Stomach (tissue), 9 donors: Measurements from ENCODE around the gene SPRED3. TPM values are rescaled to one million over a fixed set of nuclear protein-coding genes. Genes with fewer than 3 reads are reported as not detected.
"Not testable (repeated sequence)": the region's sequence is repeated elsewhere in the genome, so short reads cannot be mapped to it uniquely, and the experiment has no call there.

Experiments used
- DNase-seq, 2 donors: peaks; one replicate each; pipeline versions ENCODE4 v3.0.0 to v3.0.0-alpha.2; 2013 to 2019
- H3K27ac ChIP-seq, 5 donors: fragments of 200-600 bp in 4 of 5; sonication (generic) in 4 of 5; one replicate each; pipeline ENCODE4 v1.5.1; 2013 to 2019; ENCODE audit warnings: mild to moderate bottlenecking in 1 of 5, moderate library complexity in 1 of 5
- H3K27me3 ChIP-seq, 3 donors: fragments of 200-600 bp; sonication (generic); one replicate each; pipeline ENCODE4 v1.5.1; 2017 to 2019; ENCODE audit warnings: mixed run types in 1 of 3
- H3K36me3 ChIP-seq, 4 donors: fragments of 200-600 bp; sonication (generic); 1 replicate in 3 of 4; 2 replicates in 1 of 4; pipeline ENCODE4 v1.5.1; 2016 to 2019
- H3K4me1 ChIP-seq, 4 donors: fragments of 200-600 bp; sonication (generic); one replicate each; pipeline ENCODE4 v1.5.1; 2016 to 2019
- H3K4me3 ChIP-seq, 4 donors: fragments of 200-600 bp; sonication (generic) in 3 of 4; one replicate each; pipeline ENCODE4 v1.5.1; 2016 to 2019; ENCODE audit warnings: mild to moderate bottlenecking in 1 of 4
- H3K9me3 ChIP-seq, 4 donors: fragments of 200-600 bp; sonication (generic); one replicate each; pipeline ENCODE4 v1.5.1; 2016 to 2019
- EP300 ChIP-seq: sonication (generic); formaldehyde crosslinking; IDR thresholded peaks from one replicate; pipeline ENCODE4 v1.6.1; 2017; ENCODE audit warnings: antibody characterized with exemption
- POLR2A ChIP-seq, 4 donors: fragments of 450-650 bp; IDR thresholded peaks; one replicate each; pipeline ENCODE4 v1.6.1; 2016; ENCODE audit warnings: antibody characterized with exemption in 4 of 4, control low read depth in 2 of 4, mild to moderate bottlenecking in 1 of 4, moderate library complexity in 1 of 4
- POLR2AphosphoS5 ChIP-seq, 3 donors: sonication (generic); formaldehyde crosslinking; IDR thresholded peaks; one replicate each; pipeline ENCODE4 v1.6.1; 2016; ENCODE audit warnings: antibody characterized with exemption in 3 of 3
- WGBS, 5 donors: extraction: QIAGEN DNeasy Blood & Tissue Kit in 3 of 5; methylation state at CpG; one replicate each; pipeline versions ENCODE4 v1.1.5 to v1.1.7; 2013 to 2018; 5-methylcytosine and 5-hydroxymethylcytosine counted together
- intact Hi-C: fragments of 100-400 bp; cut with DNase I; formaldehyde crosslinking; loops from one replicate; pipeline ENCODE4 v1.15.1; 2023; ENCODE audit warnings: low total_unique reads
- polyA plus RNA-seq, 3 donors: library from polyadenylated mRNA; stranded (reverse); fragments of 200-250 nt; gene quantifications; one replicate each; pipeline ENCODE4 v1.2.3, GENCODE V29; 2013
- total RNA-seq, 5 donors: library from RNA; depleted of rRNA; stranded (reverse); fragments of >200 nt; gene quantifications; one replicate each; pipeline versions ENCODE4 v1.1.0 to v1.2.3, GENCODE V29; 2014 to 2016
- TF ChIP-seq, protein P1 (sequence below), 7 experiments: fragments of 450-650 bp in 4 of 7; fragments of 200-600 bp in 3 of 7; sonication (generic) in 3 of 7; IDR thresholded peaks; one replicate each; pipeline ENCODE4 v1.5.1; 2016 to 2019; ENCODE audit warnings: antibody characterized with exemption in 7 of 7, control low read depth in 2 of 7, mild to moderate bottlenecking in 1 of 7
- donor health status: healthy with polysubstance abuse.
- donor health status: Bipolar disorder and iron deficiency.
- donor health status: healthy.

SPRED3 gene
- total and polyA plus RNA-seq, 8 donors, result 0.12 to 3.6 (median 0.99) TPM; not detected in 4

GRCh38 chr19:38409631-38410133 lies 21.2 kb downstream of the SPRED3 start:
- 45 to 57% (median 53%) methylated on average over 7 of the region's 7 CpGs for WGBS, 5 donors
- no peaks in the 10 kb centered on the region for H3K9me3 ChIP-seq
- peak in 1 of 2 donors; percentile 63 for DNase-seq
- peaks cover 0 to 3% (median 2%) of the 10 kb centered on the region in 4 donors for H3K4me1 ChIP-seq
- H3K36me3 ChIP-seq, result peaks cover 8 to 54% (median 44%) of the 10 kb centered on the region in 4 donors
- TF ChIP-seq EP300 (no peak), POLR2A (IDR thresholded peaks at IDR 0.05) (no peak), POLR2AphosphoS5 (IDR thresholded peaks at IDR 0.05) (no peak)
- TF ChIP-seq, protein P1, sequence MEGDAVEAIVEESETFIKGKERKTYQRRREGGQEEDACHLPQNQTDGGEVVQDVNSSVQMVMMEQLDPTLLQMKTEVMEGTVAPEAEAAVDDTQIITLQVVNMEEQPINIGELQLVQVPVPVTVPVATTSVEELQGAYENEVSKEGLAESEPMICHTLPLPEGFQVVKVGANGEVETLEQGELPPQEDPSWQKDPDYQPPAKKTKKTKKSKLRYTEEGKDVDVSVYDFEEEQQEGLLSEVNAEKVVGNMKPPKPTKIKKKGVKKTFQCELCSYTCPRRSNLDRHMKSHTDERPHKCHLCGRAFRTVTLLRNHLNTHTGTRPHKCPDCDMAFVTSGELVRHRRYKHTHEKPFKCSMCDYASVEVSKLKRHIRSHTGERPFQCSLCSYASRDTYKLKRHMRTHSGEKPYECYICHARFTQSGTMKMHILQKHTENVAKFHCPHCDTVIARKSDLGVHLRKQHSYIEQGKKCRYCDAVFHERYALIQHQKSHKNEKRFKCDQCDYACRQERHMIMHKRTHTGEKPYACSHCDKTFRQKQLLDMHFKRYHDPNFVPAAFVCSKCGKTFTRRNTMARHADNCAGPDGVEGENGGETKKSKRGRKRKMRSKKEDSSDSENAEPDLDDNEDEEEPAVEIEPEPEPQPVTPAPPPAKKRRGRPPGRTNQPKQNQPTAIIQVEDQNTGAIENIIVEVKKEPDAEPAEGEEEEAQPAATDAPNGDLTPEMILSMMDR (IDR thresholded peaks at IDR 0.05), result no peak
- peaks cover 0 to 1% (median 0%) of the 10 kb centered on the region in 3 donors for H3K27me3 ChIP-seq
- intact Hi-C loops, result no loop called here
- no peak overlapping the region for H3K4me3 ChIP-seq
- H3K27ac ChIP-seq, result no peak overlapping the region

- WGBS, 5 donors, result 68 to 76% (median 72%) methylated on average over 6 of the region's 6 CpGs
- H3K27ac ChIP-seq, H3K9me3 ChIP-seq, H3K27me3 ChIP-seq, H3K4me1 ChIP-seq, intact Hi-C loops, DNase-seq, H3K4me3 ChIP-seq: not testable (repeated sequence)
- peaks cover 5 to 48% (median 38%) of the 10 kb centered on the region in 4 donors for H3K36me3 ChIP-seq
These were observed 21.9 kb downstream of the SPRED3 start for GRCh38 chr19:38410407-38410806.

DNA sequence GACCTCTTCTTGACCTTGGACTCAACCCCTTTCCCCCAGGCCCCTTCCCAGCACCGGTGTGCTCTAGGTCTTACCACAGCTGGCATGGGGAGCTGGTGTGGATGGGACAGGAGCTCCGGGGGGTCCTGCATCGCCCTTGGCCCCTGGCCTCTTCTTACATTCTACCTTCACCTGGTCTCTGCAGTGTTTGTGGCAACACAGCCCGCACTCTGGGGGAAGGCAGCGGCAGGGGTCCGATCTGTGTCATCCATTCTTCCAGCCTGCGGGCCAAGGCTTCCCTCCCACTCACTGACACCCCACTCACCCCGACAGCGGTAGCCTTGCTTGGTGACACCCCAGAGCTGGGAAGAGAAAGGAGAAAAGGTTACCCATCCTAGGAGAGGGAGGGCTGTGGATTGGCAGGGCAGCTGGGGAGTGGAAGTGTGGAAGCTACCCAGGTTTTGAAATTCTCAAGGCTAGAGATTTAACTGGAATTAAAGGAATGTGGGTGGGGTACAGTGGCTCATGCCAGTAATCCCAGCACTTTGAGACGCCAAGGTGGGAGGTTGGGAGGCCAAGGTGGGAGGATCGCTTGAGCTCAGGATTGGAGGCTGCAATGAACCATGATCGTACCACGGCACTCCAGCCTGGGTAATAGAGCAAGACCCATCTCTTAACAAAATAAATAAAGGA lies 22.7 kb downstream of the SPRED3 start:
- WGBS, 5 donors, result 83 to 88% (median 84%) methylated on average over 12 to 13 of the region's 13 CpGs
- TF ChIP-seq, protein P1 (IDR thresholded peaks at IDR 0.05), result no peak
- H3K27me3 ChIP-seq, result peaks cover 0 to 6% (median 0%) of the 10 kb centered on the region in 3 donors
- no peak for DNase-seq
- no peaks in the 10 kb centered on the region for H3K9me3 ChIP-seq
- H3K4me3 ChIP-seq, result no peak overlapping the region
- no peaks in the 10 kb centered on the region for H3K4me1 ChIP-seq
- H3K27ac ChIP-seq, result no peak overlapping the region
- H3K36me3 ChIP-seq, result peaks cover 2 to 44% (median 30%) of the 10 kb centered on the region in 4 donors
- intact Hi-C loops, result no loop called here

DNA sequence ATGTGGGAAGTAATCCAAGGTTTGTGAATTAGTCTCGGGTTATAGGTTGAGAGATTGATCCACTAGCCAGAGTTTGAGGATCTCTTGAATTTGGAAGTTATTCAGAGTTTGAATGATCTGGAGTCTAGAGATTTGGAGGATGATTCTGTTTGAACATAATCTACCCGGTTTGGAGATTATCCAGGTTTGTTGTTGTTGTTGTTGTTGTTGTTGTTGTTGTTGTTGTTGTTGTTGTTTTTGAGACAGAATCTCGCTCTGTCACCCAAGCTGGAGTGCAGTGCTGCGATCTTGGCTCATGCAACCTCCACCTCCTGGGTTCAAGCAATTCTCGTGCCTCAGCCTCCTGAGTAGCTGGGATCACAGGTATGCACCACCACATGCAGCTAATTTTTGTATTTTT lies 23.4 kb downstream of the SPRED3 start:
- intact Hi-C loops, H3K9me3 ChIP-seq, H3K4me3 ChIP-seq, H3K27ac ChIP-seq, DNase-seq, H3K27me3 ChIP-seq, H3K4me1 ChIP-seq: not testable (repeated sequence)
- WGBS, 5 donors, result 77 to 82% (median 82%) methylated on average over 5 of the region's 5 CpGs
- peaks cover 0 to 37% (median 23%) of the 10 kb centered on the region in 4 donors for H3K36me3 ChIP-seq

DNA sequence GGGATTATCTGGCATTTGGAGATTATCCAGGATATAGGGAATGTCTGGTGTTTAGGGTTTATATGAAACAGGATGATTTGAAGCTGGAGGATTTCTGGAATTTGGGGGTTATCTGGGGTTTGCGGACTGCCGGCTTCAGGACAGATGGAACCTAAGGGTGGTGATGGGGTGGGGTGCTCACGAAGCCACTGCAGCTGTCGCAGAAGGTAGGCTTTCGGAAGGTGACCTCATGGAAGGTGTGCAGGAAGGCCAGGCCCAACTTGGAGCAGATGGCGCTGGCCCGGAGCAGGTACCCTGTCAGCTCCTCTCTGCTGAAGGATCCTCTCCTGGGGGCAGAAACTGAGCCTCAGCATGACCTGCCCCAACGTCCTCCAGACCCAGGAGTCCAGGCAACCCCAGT lies 24.0 kb downstream of the SPRED3 start:
- TF ChIP-seq POLR2A (IDR thresholded peaks at IDR 0.05), result no peak
- no peak for TF ChIP-seq POLR2AphosphoS5 (IDR thresholded peaks at IDR 0.05)
- no peak for TF ChIP-seq EP300
- TF ChIP-seq, protein P1 (IDR thresholded peaks at IDR 0.05), result no peak
- DNase-seq, result no peak
- 83 to 93% (median 89%) methylated on average over 5 to 8 of the region's 8 CpGs for WGBS, 5 donors
- Histone ChIP-seq H3K4me3 (no peak overlapping the region), H3K27ac (no peak overlapping the region), H3K36me3 (peaks cover 0 to 31% (median 17%) of the 10 kb centered on the region in 4 donors), H3K4me1 (peaks cover 0 to 3% (median 1%) of the 10 kb centered on the region in 4 donors), H3K27me3 (peaks cover 0 to 15% (median 0%) of the 10 kb centered on the region in 3 donors), H3K9me3 (no peaks in the 10 kb centered on the region)
- intact Hi-C loops, result no loop called here
